ENCODE measurements around the gene CETP. TPM values are rescaled to one million over a fixed set of nuclear protein-coding genes. Genes with fewer than 3 reads are reported as not detected.

The CETP gene
- total and polyA plus RNA-seq, 2 of the 13 experiments (the other 11 are each of a cell fraction or from before 2014, with no cell fraction given): 0.31 to 9.8 TPM

DNA sequence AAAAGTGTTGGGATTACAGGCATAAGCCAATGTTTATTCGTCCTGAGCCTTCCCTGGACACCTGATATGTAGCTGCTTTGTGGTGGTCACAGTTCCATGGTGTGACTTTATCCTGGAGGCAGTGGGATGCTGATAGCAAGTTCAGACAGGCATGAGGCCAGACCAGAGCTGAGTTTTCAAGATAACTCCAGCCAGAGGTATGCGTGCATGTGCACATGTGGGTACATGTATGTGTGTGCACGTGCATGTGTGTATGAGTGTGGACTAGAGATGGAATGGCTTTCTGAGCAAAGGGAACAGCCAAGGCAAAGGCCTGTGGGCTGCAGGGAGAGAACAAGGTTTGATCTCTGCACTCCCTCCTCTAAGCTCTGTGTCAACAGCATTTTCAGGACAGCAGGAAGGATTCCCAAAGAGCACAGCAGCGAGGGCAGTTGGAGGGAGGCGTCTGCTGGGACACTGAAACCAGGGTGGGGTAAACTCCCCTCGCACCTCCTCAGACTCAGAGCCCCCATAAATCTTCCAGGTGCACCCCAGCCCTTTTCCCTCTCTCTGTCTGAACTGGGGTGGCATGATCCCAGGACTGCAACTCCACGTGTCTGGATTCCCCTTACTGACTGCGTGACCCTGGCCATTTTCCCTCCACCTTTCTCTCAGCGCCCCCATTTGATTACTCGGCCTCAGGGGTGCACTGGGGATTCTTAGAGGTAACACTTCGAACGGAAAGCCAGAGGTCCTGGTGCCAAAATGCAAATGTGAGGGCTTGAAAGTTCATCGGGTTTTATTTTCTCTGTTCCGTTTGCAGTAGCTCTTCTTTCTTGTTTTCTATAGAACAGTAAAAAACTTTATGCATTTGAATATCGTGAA, 42.9 kb downstream of the CETP start (continued):
- TF ChIP-seq EP300 (IDR thresholded peaks at IDR 0.05; ENCODE audit: low read depth in 2 of 2, low read length in 2 of 2) (peak in 1 of 2 experiments; percentile 34; a peak in 1 of 4 replicates), EP300 (CRISPR knock-in tag; IDR thresholded peaks at IDR 0.05; ENCODE audit: borderline replicate concordance) (0 out of 2 replicates have a peak, but pooled peaks have one; percentile 23), ZNF124 (CRISPR knock-in tag; IDR thresholded peaks at IDR 0.05) (no peak), ZNF256 (CRISPR knock-in tag; conservative IDR thresholded peaks at IDR 0.05) (0 out of 2 replicates have a peak, but pooled peaks have one; percentile 16), MED13 (CRISPR knock-in tag; IDR thresholded peaks at IDR 0.05) (no peak), HDAC2 (CRISPR knock-in tag; IDR thresholded peaks at IDR 0.05) (peak; percentile 92), ISL2 (CRISPR knock-in tag; IDR thresholded peaks at IDR 0.05) (peak; percentile 42; the same call in 1 of the 2 replicates), ZNF883 (CRISPR knock-in tag; IDR thresholded peaks at IDR 0.05; ENCODE audit: not compliant biosample characterization) (peak; percentile 70), FOXK1 (CRISPR knock-in tag; IDR thresholded peaks at IDR 0.05; ENCODE audit: borderline replicate concordance, low read depth) (no peak), FIP1L1 (IDR thresholded peaks at IDR 0.05; ENCODE audit: borderline replicate concordance, insufficient read depth, low read depth, low read length) (no peak), PPARG (CRISPR knock-in tag; conservative IDR thresholded peaks at IDR 0.05) (0 out of 2 replicates have a peak, but pooled peaks have one; percentile 16), HNF4G (IDR thresholded peaks at IDR 0.05; ENCODE audit: borderline replicate concordance, low read depth, low read length) (peak; percentile 60), HNF4G (CRISPR knock-in tag; IDR thresholded peaks at IDR 0.05; ENCODE audit: borderline replicate concordance, low read depth) (0 out of 2 replicates have a peak, but pooled peaks have one; percentile 53)
- TF ChIP-seq, protein P1, sequence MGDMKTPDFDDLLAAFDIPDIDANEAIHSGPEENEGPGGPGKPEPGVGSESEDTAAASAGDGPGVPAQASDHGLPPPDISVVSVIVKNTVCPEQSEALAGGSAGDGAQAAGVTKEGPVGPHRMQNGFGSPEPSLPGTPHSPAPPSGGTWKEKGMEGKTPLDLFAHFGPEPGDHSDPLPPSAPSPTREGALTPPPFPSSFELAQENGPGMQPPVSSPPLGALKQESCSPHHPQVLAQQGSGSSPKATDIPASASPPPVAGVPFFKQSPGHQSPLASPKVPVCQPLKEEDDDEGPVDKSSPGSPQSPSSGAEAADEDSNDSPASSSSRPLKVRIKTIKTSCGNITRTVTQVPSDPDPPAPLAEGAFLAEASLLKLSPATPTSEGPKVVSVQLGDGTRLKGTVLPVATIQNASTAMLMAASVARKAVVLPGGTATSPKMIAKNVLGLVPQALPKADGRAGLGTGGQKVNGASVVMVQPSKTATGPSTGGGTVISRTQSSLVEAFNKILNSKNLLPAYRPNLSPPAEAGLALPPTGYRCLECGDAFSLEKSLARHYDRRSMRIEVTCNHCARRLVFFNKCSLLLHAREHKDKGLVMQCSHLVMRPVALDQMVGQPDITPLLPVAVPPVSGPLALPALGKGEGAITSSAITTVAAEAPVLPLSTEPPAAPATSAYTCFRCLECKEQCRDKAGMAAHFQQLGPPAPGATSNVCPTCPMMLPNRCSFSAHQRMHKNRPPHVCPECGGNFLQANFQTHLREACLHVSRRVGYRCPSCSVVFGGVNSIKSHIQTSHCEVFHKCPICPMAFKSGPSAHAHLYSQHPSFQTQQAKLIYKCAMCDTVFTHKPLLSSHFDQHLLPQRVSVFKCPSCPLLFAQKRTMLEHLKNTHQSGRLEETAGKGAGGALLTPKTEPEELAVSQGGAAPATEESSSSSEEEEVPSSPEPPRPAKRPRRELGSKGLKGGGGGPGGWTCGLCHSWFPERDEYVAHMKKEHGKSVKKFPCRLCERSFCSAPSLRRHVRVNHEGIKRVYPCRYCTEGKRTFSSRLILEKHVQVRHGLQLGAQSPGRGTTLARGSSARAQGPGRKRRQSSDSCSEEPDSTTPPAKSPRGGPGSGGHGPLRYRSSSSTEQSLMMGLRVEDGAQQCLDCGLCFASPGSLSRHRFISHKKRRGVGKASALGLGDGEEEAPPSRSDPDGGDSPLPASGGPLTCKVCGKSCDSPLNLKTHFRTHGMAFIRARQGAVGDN (CRISPR knock-in tag; IDR thresholded peaks at IDR 0.05): peak; percentile 85
- TF ChIP-seq, protein P2, sequence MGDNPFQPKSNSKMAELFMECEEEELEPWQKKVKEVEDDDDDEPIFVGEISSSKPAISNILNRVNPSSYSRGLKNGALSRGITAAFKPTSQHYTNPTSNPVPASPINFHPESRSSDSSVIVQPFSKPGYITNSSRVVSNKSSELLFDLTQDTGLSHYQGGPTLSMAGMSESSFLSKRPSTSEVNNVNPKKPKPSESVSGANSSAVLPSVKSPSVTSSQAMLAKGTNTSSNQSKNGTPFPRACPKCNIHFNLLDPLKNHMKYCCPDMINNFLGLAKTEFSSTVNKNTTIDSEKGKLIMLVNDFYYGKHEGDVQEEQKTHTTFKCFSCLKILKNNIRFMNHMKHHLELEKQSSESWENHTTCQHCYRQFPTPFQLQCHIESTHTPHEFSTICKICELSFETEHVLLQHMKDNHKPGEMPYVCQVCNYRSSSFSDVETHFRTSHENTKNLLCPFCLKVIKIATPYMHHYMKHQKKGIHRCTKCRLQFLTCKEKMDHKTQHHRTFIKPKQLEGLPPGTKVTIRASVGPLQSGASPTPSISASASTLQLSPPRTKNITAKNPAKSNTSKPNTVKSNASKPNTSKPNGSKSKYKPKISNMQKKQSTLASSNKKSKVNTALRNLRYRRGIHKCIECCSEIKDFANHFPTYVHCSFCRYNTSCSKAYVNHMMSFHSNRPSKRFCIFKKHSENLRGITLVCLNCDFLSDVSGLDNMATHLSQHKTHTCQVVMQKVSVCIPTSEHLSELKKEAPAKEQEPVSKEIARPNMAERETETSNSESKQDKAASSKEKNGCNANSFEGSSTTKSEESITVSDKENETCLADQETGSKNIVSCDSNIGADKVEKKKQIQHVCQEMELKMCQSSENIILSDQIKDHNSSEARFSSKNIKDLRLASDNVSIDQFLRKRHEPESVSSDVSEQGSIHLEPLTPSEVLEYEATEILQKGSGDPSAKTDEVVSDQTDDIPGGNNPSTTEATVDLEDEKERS (CRISPR knock-in tag; IDR thresholded peaks at IDR 0.05): no peak
- TF ChIP-seq, protein P3, sequence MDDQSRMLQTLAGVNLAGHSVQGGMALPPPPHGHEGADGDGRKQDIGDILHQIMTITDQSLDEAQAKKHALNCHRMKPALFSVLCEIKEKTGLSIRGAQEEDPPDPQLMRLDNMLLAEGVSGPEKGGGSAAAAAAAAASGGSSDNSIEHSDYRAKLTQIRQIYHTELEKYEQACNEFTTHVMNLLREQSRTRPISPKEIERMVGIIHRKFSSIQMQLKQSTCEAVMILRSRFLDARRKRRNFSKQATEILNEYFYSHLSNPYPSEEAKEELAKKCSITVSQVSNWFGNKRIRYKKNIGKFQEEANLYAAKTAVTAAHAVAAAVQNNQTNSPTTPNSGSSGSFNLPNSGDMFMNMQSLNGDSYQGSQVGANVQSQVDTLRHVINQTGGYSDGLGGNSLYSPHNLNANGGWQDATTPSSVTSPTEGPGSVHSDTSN (CRISPR knock-in tag; IDR thresholded peaks at IDR 0.05; ENCODE audit: borderline replicate concordance): no peak
- TF ChIP-seq, protein P4, sequence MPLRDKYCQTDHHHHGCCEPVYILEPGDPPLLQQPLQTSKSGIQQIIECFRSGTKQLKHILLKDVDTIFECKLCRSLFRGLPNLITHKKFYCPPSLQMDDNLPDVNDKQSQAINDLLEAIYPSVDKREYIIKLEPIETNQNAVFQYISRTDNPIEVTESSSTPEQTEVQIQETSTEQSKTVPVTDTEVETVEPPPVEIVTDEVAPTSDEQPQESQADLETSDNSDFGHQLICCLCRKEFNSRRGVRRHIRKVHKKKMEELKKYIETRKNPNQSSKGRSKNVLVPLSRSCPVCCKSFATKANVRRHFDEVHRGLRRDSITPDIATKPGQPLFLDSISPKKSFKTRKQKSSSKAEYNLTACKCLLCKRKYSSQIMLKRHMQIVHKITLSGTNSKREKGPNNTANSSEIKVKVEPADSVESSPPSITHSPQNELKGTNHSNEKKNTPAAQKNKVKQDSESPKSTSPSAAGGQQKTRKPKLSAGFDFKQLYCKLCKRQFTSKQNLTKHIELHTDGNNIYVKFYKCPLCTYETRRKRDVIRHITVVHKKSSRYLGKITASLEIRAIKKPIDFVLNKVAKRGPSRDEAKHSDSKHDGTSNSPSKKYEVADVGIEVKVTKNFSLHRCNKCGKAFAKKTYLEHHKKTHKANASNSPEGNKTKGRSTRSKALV (CRISPR knock-in tag; IDR thresholded peaks at IDR 0.05): 0 out of 2 replicates have a peak, but pooled peaks have one; percentile 49
